ENCODE measurements around the gene WFIKKN2. TPM values are rescaled to one million over a fixed set of nuclear protein-coding genes. Genes with fewer than 3 reads are reported as not detected.

WFIKKN2 gene
- total and polyA plus RNA-seq, 10 of the 15 experiments (the other 5 are each of a cell fraction or from before 2014, with no cell fraction given), result 0.06 TPM; not detected in 9

GRCh38 chr17:50861822-50862528 lies 26.6 kb downstream of the WFIKKN2 start:
- Histone ChIP-seq H3K27me3 (replicated peaks in 1 of 2; ENCODE audit: control insufficient read depth in 2 of 2, insufficient read depth in 2 of 2, low read length in 1 of 2) (no peaks in the 10 kb centered on the region), H3K9me3 (replicated peaks; ENCODE audit: control insufficient read depth, insufficient read depth, low read length) (no peaks in the 10 kb centered on the region), H3K4me2 (ENCODE audit: control insufficient read depth, insufficient read depth) (no peak overlapping the region), H3K4me1 (ENCODE audit: control insufficient read depth, insufficient read depth, low read length) (no peaks in the 10 kb centered on the region), H2AFZ (ENCODE audit: control insufficient read depth, low read depth, low read length) (no peak overlapping the region), H3K79me2 (ENCODE audit: control insufficient read depth, insufficient read depth, low read length) (peaks cover 31% of the 10 kb centered on the region), H3K27ac (ENCODE audit: control insufficient read depth, insufficient read depth) (no peak overlapping the region), H3K9ac (ENCODE audit: control insufficient read depth, insufficient read depth, low read length) (no peak overlapping the region), H3K36me3 (ENCODE audit: control insufficient read depth in 2 of 2, insufficient read depth in 2 of 2, low read length in 1 of 2) (no peaks in the 10 kb centered on the region; a peak in 1 of 4 replicates), H4K20me1 (ENCODE audit: control insufficient read depth, insufficient read depth) (no peaks in the 10 kb centered on the region), H3K4me3 (no peak overlapping the region)
- in situ Hi-C loops (cut with MboI) (loop anchor here (5.0 kb wide), 1 partner anchor 50 kb away; no protein-coding TSS in a partner anchor), intact Hi-C loops (cut with micrococcal nuclease; ENCODE audit: unreplicated experiment) (loop anchor here (10.0 kb wide), 1 partner anchor 393 kb away; no protein-coding TSS in a partner anchor)
- RAD21 ChIA-PET (ENCODE audit: unreplicated experiment), result interaction anchor here (1.4 to 2.6 kb wide), 2 partner anchors 9 to 90 kb away, joined by 5 to 11 read pairs; no protein-coding TSS in a partner anchor
- SMC1A ChIA-PET (ENCODE audit: uncharacterized antibody, unreplicated experiment), result interaction anchor here (0.8 to 5.6 kb wide), 4 partner anchors 9 to 90 kb away, joined by 3 to 46 read pairs (median 4); no protein-coding TSS in a partner anchor
- DNase-seq (ENCODE audit: low read depth, low spot score) (no peak), ATAC-seq (no peak), FAIRE-seq (no peak)
- CTCF ChIA-PET, result interaction anchor here (0.9 to 8.7 kb wide), 11 partner anchors 9 to 223 kb away, joined by 3 to 85 read pairs (median 5); no protein-coding TSS in a partner anchor
- POLR2A ChIA-PET, result interaction anchor here (0.6 kb wide), 1 partner anchor 142 kb away, joined by 3 read pairs; no protein-coding TSS in a partner anchor
- WGBS (ENCODE audit: insufficient coverage, insufficient replicate concordance, low lambda C conversion rate, missing lambda C conversion rate), result 89% methylated on average over 7 of the region's 7 CpGs
- no TSS peak for BruUV-seq (replicated peaks)
- TF ChIP-seq MYB (IDR thresholded peaks at IDR 0.05; ENCODE audit: borderline replicate concordance, low read depth, low read length) (no peak), HDAC6 (IDR thresholded peaks at IDR 0.05; ENCODE audit: unreplicated experiment) (no peak), FOXM1 (IDR thresholded peaks at IDR 0.05; ENCODE audit: low read depth, low read length) (no peak), SREBF1 (IDR thresholded peaks at IDR 0.05; ENCODE audit: low read length) (no peak), CEBPZ (IDR thresholded peaks at IDR 0.05; ENCODE audit: low read depth, low read length) (no peak), TCF3 (IDR thresholded peaks at IDR 0.05; ENCODE audit: borderline replicate concordance, insufficient read depth, low read depth, low read length) (no peak), PML (IDR thresholded peaks at IDR 0.05; ENCODE audit: low read length) (no peak), ZNF274 (IDR thresholded peaks at IDR 0.05; ENCODE audit: insufficient read depth, insufficient read length) (no peak), BACH1 (IDR thresholded peaks at IDR 0.05; ENCODE audit: borderline replicate concordance) (no peak), TCF7 (IDR thresholded peaks at IDR 0.05; ENCODE audit: borderline replicate concordance) (no peak), HCFC1 (IDR thresholded peaks at IDR 0.05; ENCODE audit: low read length) (no peak), ZNF384 (IDR thresholded peaks at IDR 0.05; ENCODE audit: borderline replicate concordance, low read depth, low read length) (no peak), ELK1 (IDR thresholded peaks at IDR 0.05; ENCODE audit: low read depth, low read length) (no peak), ATF3 (IDR thresholded peaks at IDR 0.05; ENCODE audit: borderline replicate concordance, extremely low read depth, low read depth, low read length) (no peak), NR2F1 (conservative IDR thresholded peaks at IDR 0.05) (no peak), BMI1 (IDR thresholded peaks at IDR 0.05; ENCODE audit: borderline replicate concordance) (no peak), STAT3 (IDR thresholded peaks at IDR 0.05; ENCODE audit: low read depth, low read length) (no peak), MLLT1 (IDR thresholded peaks at IDR 0.05) (no peak)

All from GM12878 (cell line).